GM18951 (cell line): ENCODE results near the gene DMRTB1.

Experiments
- POLR2A ChIP-seq: IDR thresholded peaks from 4 replicates; pipeline ENCODE4 v1.6.1; 2011; ENCODE audit warnings: mild to moderate bottlenecking; ENCODE audit not compliant: insufficient read length, insufficient read depth; ENCODE audit errors: extremely low read depth
- in situ Hi-C: fragments of 300-500 bp; cut with MboI; formaldehyde crosslinking; loops from one replicate; pipeline ENCODE4 v1.12.0; 2022; ENCODE audit warnings: low sequenced_read_pairs, mixed read lengths, inconsistent platforms; ENCODE audit not compliant: unreplicated experiment

Gene DMRTB1

DNA sequence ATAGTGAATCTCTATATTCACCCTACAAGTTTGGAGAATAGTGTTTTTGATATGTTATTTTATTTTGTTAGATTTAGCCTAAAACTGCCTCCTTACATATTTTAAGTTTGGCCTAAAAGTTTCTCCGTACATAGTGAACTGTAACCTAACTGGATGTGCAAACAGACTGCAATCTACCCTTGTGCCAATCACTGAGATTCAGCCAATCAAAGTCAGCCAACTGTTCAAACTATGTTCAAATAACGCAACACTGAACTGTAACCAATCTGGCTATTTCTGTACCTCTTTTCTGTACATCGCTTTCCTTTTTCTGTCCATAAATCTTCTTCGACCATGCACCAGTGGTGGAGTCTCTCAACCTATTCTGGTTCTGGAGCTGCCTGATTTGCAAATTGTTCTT lies 11.8 kb upstream of the DMRTB1 start:
- in situ Hi-C loops: no loop called here
- no peak for TF ChIP-seq POLR2A

DNA sequence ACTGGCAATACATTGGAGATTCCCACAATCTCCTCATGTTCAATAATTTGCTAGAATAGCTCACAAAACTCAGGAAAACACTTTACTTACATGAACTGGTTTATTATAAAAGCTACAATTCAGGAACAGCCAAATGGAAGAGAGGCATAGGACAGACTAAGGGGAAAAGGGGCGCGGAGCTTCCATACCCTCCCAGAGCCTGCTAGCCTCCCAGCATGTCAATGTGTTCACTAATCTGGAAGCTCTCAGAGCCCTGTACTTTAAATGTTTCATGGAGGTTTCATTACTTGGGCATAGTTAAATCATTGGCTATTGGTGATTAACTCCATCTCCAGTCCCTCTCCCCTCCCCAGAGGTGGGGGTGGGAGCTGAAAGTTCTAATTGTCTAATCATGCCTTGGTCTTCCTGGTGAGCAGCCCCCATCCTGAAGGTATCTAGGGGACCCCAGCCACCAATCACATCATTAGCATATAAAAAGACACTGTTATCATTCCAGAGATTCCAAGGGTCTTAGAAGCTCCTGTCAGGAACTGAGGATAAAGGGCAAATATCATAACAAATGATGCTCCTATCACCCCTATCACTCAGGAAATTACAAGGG lies 10.9 kb upstream of the DMRTB1 start:
- in situ Hi-C loops: no loop called here
- TF ChIP-seq POLR2A: no peak

DNA sequence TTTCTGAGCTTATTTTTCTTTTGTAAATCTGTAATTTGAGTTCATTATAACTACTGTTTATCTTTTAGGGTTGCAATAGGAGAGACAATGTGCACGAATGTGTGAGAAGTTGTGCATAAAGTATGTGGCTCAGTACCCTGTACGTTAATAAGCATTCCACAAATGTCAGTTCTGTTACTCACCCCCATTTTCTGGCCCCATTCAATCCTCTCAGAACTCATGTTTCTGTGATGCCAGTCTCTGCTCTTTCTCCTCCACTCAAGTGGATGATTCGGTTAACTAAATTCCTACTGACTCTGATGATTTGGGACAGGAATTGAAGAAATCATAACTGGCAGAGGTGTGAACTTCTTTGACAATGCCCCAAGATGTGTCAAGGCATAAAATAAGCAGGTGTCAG lies 10.2 kb upstream of the DMRTB1 start:
- in situ Hi-C loops: no loop called here

DNA sequence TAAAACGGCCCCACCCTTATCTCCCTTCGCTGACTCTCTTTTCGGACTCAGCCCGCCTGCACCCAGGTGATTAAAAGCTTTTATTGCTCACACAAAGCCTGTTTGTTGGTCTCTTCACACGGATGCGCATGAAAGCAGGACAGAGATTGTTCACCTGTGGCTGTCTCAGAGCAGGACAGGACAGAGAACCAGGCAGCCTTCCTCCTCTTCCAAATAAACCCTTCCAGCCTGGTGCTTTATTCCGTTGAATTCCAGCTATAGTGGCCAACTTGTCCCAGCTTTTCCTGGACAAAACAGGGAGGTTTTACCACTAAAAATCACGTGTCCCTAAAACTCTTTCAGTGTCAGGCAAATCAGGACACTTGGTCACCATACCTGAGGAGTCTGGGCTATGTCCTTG lies 9.5 kb upstream of the DMRTB1 start:
- no peak for TF ChIP-seq POLR2A

More for the DNA sequence above, 10.2 kb upstream of the DMRTB1 start:
- TF ChIP-seq POLR2A: no peak

DNA sequence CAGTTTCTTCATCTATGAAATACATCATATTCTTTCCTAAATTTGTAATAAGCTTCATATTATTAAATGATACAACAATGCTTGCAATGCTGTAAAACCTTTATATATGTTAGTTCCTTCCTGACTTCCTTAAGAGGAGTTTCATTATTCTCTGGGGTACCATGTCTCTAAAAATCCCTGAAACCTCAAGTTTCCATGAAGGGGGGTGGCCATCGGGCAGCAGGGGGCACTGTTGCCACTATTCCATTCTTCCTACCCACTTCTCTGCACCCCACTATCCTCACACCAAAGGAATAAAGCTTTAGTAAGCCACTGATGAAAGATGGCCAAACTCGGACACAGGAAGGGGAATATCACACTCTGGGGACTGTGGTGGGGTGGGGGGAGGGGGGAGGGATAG lies 9.0 kb upstream of the DMRTB1 start:
- no peak for TF ChIP-seq POLR2A
- in situ Hi-C loops: no loop called here

More for the DNA sequence above, 9.5 kb upstream of the DMRTB1 start:
- in situ Hi-C loops: no loop called here

DNA sequence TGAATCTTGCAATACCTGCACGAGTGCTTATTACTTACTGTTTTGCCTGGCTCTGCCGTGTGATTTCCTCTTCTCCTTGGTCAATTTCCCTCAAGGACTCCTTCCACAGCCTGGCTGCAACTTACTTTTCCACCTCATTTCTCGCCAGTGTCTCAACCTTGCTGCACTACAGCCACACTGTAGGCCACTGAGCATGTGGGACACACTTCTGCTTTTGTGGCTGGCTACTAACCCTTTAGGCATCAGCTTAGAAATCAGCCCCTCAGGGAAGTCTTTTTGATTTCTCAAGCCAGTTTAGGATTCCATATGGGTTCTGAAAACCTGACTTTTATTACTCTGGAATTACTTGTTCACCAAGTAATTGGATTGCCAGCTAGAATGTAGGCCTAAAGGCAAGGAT lies 5.2 kb upstream of the DMRTB1 start:
- no peak for TF ChIP-seq POLR2A
- in situ Hi-C loops: no loop called here

DNA sequence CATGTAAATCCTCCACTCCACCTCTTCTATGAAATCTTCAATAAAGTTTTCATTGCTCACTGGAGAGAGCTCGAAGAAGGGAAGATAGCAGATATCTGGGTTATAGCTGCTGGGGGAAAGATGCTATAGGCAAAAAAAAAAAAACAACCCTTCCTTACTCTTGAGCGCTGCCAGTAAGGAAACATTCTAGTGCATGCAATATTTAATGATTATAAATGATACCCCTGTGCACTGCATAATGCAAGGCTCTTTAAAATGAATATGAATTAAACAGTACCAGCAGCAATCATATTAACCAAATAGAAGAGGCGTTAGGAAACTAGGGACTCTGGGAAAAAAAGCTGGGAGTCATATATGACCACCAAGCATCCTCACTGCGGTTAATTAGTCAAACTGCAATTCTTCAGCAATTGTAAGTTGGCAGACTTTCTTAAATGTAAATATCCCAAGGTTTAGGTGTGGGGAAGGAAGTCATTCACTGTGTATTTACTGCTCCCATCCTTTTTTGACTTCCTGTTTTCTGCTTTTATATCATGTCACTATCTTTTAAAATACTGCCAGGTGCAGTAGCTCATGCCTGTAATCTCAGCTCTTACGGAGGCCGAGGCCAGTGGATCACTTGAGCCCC lies 3.7 kb upstream of the DMRTB1 start:
- in situ Hi-C loops: no loop called here
- no peak for TF ChIP-seq POLR2A

DNA sequence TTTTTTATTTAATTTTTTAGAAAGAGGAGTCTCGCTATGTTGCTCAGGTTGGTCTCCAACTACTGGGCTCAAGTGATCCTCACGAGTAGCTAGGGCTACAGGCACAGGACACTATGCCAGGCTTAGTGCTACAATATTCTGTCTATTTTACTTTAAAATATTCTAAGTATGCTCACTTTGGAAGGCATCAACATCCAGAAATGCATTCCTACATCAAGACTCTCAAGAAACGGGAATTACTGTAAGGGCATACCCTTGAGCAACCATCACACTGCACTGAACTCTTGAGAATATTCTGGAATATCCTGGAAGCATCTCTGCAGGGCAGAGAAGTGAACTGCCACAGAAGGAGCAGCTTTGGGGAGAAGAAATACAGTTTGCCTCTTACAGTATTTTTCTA lies 565 bp upstream of the DMRTB1 start:
- in situ Hi-C loops: no loop called here
- no peak for TF ChIP-seq POLR2A

DNA sequence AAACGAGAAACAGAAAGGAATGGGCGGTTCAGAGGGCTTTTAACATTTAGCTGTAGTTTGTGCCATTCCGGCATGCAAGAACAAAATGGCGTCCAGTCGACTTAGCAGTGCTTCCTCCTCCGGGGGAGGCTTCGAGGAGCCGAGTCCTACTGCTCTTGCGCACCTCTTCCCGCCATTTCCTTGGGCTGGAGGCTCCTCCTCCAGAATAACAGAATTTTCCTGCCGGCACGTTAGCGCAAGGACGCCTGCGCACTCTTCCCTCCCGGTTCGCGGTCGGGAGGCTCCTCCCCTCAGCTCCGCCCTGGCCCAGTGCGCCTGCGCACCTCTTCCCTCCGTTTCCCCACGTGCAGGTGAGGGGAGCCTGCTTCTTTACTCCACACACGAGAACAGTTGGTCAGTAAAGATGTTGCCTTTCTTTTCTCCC lies 1.0 kb downstream of the DMRTB1 start:
- in situ Hi-C loops: no loop called here
- TF ChIP-seq POLR2A: no peak

DNA sequence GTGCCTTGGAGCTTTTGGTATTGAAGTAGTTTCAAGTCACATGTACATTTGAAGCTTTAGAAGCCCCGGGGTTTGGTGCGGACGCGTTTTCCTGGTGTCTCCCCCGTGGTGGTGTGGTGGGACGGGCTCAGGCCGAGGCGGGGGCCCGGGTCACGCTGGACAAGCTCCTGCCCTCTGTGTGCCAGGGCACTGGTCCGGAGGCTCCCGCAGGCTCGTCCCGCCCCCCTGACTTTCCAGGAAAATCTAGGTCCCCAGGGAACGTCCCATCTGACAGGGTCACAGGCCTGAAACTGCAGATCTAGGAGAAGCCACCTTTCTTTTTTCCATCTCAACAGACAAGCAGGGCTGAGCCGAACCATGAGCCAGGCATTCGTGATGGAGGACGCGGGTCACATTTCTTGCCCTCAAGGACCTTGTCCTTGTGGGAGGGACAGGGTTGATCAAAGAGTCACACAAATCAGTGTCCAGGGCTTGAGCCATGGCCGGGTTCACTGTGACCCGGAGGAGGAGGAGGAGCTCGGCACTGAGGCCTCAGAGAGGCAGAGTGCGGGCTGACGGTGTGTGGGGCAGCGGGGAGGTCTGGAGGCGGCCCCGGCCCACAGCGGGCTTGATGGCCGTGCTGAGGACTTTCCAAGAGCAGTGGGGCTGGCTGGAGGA lies 1.6 kb downstream of the DMRTB1 start:
- in situ Hi-C loops: no loop called here
- no peak for TF ChIP-seq POLR2A

DNA sequence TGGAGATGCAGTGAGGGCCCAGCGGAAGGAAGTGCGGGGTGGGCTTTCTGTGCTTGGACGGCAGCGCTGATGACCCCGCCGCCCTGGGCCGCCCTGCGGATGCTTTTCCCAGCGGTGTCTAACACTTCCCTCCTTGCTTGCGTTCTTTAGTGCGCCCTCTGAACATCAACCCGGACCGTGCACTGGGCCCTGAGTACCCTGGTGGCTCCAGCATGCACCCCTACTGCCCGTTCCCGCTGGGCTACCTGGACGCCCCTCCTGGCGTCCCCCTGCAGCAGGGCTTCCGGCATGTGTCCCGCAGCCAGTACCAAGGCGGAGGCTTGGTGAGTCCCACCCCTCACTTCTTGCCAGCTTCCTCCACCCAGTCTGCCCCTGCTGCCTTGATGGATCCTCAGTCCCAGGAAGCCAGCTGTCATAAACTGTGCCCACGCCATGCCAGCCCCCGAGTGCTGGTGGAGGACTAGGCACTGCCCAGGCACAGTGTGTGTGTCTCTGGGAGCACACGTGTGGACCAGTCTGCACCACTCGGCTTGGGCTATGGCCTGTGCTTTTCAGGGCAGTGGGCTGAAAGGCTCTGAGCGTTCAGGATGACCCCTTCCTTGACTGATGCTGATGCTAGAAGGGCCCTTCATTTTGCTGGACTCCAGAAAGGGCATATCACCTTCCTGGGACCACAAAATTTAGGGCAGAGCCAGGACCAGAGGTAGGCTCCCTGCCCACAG lies 2.3 kb downstream of the DMRTB1 start:
- no peak for TF ChIP-seq POLR2A
- in situ Hi-C loops: no loop called here

DNA sequence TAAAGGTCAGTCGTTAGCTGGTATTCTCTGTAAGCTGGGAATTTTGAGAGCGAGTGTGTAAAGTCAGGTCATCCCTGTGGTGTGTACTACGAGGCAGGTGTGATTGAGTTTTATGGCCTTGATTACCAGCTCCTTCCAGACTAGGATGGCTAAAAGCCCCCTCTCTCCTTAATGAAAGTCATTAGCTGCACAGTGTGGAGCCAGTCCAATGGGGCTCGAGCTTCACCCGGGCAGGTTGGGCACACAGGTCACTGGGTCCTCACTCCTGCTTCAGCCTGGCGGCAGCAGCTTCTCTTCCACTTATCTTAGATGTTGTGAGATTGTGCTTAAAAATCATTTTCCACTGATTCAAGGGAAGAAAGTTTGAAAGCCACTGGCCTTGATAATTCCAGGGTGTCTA lies 3.0 kb downstream of the DMRTB1 start:
- in situ Hi-C loops: no loop called here
- no peak for TF ChIP-seq POLR2A

DNA sequence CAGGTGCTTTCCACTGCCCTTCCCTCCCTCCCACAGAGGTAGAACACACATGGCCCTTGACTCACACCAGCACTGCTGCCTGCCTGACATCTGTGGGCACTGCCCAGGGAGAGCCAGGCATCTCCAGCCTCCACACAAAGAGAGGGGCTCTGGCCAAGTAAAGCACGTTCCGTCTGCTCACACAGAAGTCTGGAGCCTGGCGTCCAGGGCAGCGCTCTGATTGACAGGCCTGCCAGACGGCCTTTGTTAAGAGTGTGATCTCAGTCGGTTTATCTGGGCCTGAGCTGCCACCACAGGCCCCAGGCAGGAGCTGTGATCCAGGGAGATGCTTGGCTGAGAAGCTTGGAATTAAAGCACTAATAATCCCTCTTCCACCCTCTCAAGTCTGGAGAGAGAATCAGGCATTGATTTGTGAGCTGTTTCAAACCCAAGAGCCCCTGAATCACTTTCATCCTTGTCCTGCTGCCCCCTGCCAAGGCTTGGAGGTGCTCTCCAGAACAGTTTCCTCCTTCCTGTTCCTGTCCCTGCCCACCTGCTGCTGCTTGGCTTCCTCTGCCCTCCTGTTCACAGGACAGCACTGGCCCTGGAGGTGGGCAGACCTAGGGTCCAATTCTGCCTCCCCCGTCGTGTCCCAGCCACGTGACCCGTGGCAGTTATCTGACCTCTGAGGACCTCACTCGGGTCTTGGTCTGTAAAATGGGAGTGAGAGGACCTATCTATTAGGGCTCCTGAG lies 3.7 kb downstream of the DMRTB1 start:
- in situ Hi-C loops: no loop called here

More for the DNA sequence above, 3.7 kb downstream of the DMRTB1 start:
- no peak for TF ChIP-seq POLR2A
